Skin epidermis (tissue), 12 donors: ENCODE measurements around the gene ERBB3.

Experiments used
- H3K27ac ChIP-seq, 21 experiments: fragments of 200-600 bp; sonication (generic) in 11 of 21; one replicate each; pipeline ENCODE4 v1.5.0; 2020; ENCODE audit warnings: mild to moderate bottlenecking in 3 of 21, inconsistent platforms in 2 of 21, moderate library complexity in 2 of 21
- H3K4me3 ChIP-seq, 7 experiments: fragments of 200-600 bp; sonication (generic) in 2 of 7; one replicate each; pipeline ENCODE4 v1.5.0; 2020; ENCODE audit warnings: inconsistent platforms in 2 of 7, mild to moderate bottlenecking in 2 of 7, moderate library complexity in 1 of 7

ERBB3 gene

GRCh38 chr12:56127888-56128669, 48.1 kb downstream of the ERBB3 start, which contains the start of gene ESYT1:
ESYT1 (plus strand) TSS chr12:56128267; CDS start chr12:56128320, 53 bp downstream.
- peak within 1 kb of the TSS; percentile 66 to 88 (median 75) for H3K4me3 ChIP-seq
- H3K27ac ChIP-seq = peak within 1 kb of the TSS; percentile 75 to 93 (median 86)

GRCh38 chr12:56128670-56129205, 48.8 kb downstream of the ERBB3 start:
- Histone ChIP-seq H3K27ac (peak overlapping the region; percentile 75 to 93 (median 86)), H3K4me3 (peak overlapping the region; percentile 66 to 88 (median 75))

- H3K27ac ChIP-seq = peak overlapping the region in 20 of 21 experiments; percentile 75 to 93 (median 86)
- H3K4me3 ChIP-seq = peak overlapping the region; percentile 66 to 88 (median 75)
Observed at GRCh38 chr12:56129206-56129941, 49.4 kb downstream of the ERBB3 start.

GRCh38 chr12:56129942-56130495, 50.1 kb downstream of the ERBB3 start:
- H3K4me3 ChIP-seq = peak overlapping the region; percentile 66 to 88 (median 75)
- H3K27ac ChIP-seq = peak overlapping the region in 20 of 21 experiments; percentile 75 to 93 (median 86)

GRCh38 chr12:56130876-56131275, 50.9 kb downstream of the ERBB3 start:
- Histone ChIP-seq H3K4me3 (no peak overlapping the region), H3K27ac (peak overlapping the region in 6 of 21 experiments; percentile 41 to 93 (median 86))

GRCh38 chr12:56134897-56135296, 54.9 kb downstream of the ERBB3 start:
- no peak overlapping the region for H3K27ac ChIP-seq
- H3K4me3 ChIP-seq = no peak overlapping the region

- H3K4me3 ChIP-seq = no peak overlapping the region
- no peak overlapping the region for H3K27ac ChIP-seq
Observed at GRCh38 chr12:56137853-56138571, 58.0 kb downstream of the ERBB3 start.

- peak overlapping the region in 7 of 21 experiments; percentile 3 to 76 (median 14) for H3K27ac ChIP-seq
Observed at GRCh38 chr12:56141946-56142784, 62.2 kb downstream of the ERBB3 start.

GRCh38 chr12:56143217-56143616, 63.3 kb downstream of the ERBB3 start:
- no peak overlapping the region for H3K4me3 ChIP-seq
- H3K27ac ChIP-seq = peak overlapping the region in 11 of 21 experiments; percentile 4 to 76 (median 37)

More at GRCh38 chr12:56141946-56142784, 62.2 kb downstream of the ERBB3 start:
- no peak overlapping the region for H3K4me3 ChIP-seq

GRCh38 chr12:56143870-56144269, 63.9 kb downstream of the ERBB3 start:
- Histone ChIP-seq H3K27ac (peak overlapping the region in 8 of 21 experiments; percentile 32 to 76 (median 45)), H3K4me3 (no peak overlapping the region)

- Histone ChIP-seq H3K27ac (peak overlapping the region in 3 of 21 experiments; percentile 7 to 64 (median 26)), H3K4me3 (no peak overlapping the region)
Observed at GRCh38 chr12:56145217-56145616, 65.3 kb downstream of the ERBB3 start.

GRCh38 chr12:56146492-56147460, 66.8 kb downstream of the ERBB3 start:
- no peak overlapping the region for H3K4me3 ChIP-seq
- peak overlapping the region in 2 of 21 experiments; percentile 4 to 11 for H3K27ac ChIP-seq

GRCh38 chr12:56150563-56150962, 70.6 kb downstream of the ERBB3 start:
- peak overlapping the region in 1 of 21 experiments; percentile 14 for H3K27ac ChIP-seq

GRCh38 chr12:56151672-56152131, 71.7 kb downstream of the ERBB3 start:
- Histone ChIP-seq H3K27ac (peak overlapping the region; percentile 66 to 97 (median 93)), H3K4me3 (peak overlapping the region; percentile 40 to 64 (median 53))

More at GRCh38 chr12:56150563-56150962, 70.6 kb downstream of the ERBB3 start:
- H3K4me3 ChIP-seq = no peak overlapping the region

- Histone ChIP-seq H3K27ac (peak within 1 kb of the TSS; percentile 66 to 97 (median 93)), H3K4me3 (peak within 1 kb of the TSS; percentile 40 to 64 (median 53))
Observed at GRCh38 chr12:56152132-56152755, 72.3 kb downstream of the ERBB3 start, which contains the start of gene MYL6B. MYL6B (plus strand) TSS chr12:56152587; CDS start chr12:56153919, 1,332 bp downstream.
